Esophagus squamous epithelium (tissue), 4 donors: Measurements from ENCODE around the gene ZFPM1.

Experiments used
- CTCF ChIP-seq, 6 experiments: fragments of 450-650 bp in 4 of 6; fragments of 200-600 bp in 2 of 6; sonication (generic) in 2 of 6; IDR thresholded peaks; one replicate each; pipeline ENCODE4 v1.5.1; 2016 to 2019; ENCODE audit warnings: antibody characterized with exemption in 6 of 6, mild to moderate bottlenecking in 4 of 6, moderate library complexity in 4 of 6
- POLR2A ChIP-seq, 4 donors: fragments of 450-650 bp; IDR thresholded peaks; one replicate each; pipeline ENCODE4 v1.6.1; 2017; ENCODE audit warnings: antibody characterized with exemption in 4 of 4, mild to moderate bottlenecking in 4 of 4, moderate library complexity in 3 of 4

- TF ChIP-seq CTCF (IDR thresholded peaks at IDR 0.05) (no peak), POLR2A (IDR thresholded peaks at IDR 0.05) (no peak)
These were observed 103.4 kb downstream of the ZFPM1 start for GRCh38 chr16:88556294-88556988.
